IMR-90 (cell line): Measurements from ENCODE around the gene NUDCD3. TPM values are rescaled to one million over a fixed set of nuclear protein-coding genes. Genes with fewer than 3 reads are reported as not detected.

Experiments
- ATAC-seq: fragments of 200-7000 bp; cut with Tn5 transposase; 2 replicates; pipeline ENCODE4 v1.9.1; 2020; ENCODE audit warnings: low read depth, mild to moderate bottlenecking, moderate library complexity
- BruUV-seq: library from RNA; stranded (reverse); fragments of 400-500 nt; replicated peaks from 2 replicates; lab custom pipeline; 2021; lab: Mats Ljungman, UMichigan
- CTCF ChIA-PET: fragments of 300-600 bp; formaldehyde crosslinking; extraction: SDS; loops from one replicate; lab custom pipeline; 2021; ENCODE audit warnings: antibody characterized with exemption; lab: Yijun Ruan, JAX
- POLR2A ChIA-PET: fragments of 300-600 bp; sonication (Branson Sonifier 250); formaldehyde crosslinking; loops from one replicate; lab custom pipeline; 2022; ENCODE audit warnings: antibody characterized with exemption; ENCODE audit not compliant: unreplicated experiment; lab: Charles Lee
- DNase-seq: peaks from one replicate; pipeline ENCODE4 v3.0.0; 2013
- H2AFZ ChIP-seq: replicated peaks from 2 replicates; pipeline ENCODE3; 2013; ENCODE audit warnings: low read length, mild to moderate bottlenecking; ENCODE audit not compliant: poor library complexity
- H2AK5ac ChIP-seq: 2 replicates; pipeline ENCODE4 v1.6.1; 2013; ENCODE audit warnings: low read depth, low read length, inconsistent platforms
- H2AK9ac ChIP-seq: replicated peaks from 2 replicates; pipeline ENCODE3; 2013; ENCODE audit warnings: mild to moderate bottlenecking, low read depth, low read length, moderate library complexity; ENCODE audit not compliant: poor library complexity
- H2BK120ac ChIP-seq: 2 replicates; pipeline ENCODE4 v1.6.1; 2013; ENCODE audit warnings: low read depth, low read length, inconsistent platforms
- H2BK15ac ChIP-seq: 3 replicates; pipeline ENCODE4 v1.6.1; 2013; ENCODE audit warnings: low read depth, low read length, inconsistent platforms
- H2BK20ac ChIP-seq: 2 replicates; pipeline ENCODE4 v1.6.1; 2013; ENCODE audit warnings: low read depth, mild to moderate bottlenecking, inconsistent platforms, low read length, moderate library complexity
- H2BK5ac ChIP-seq: 2 replicates; pipeline ENCODE4 v1.6.1; 2013; ENCODE audit warnings: mild to moderate bottlenecking, low read depth, low read length, inconsistent platforms; ENCODE audit not compliant: poor library complexity, severe bottlenecking
- H3K14ac ChIP-seq: replicated peaks from 2 replicates; pipeline ENCODE4 v1.6.1; 2013; ENCODE audit warnings: low read depth, low read length, inconsistent platforms
- H3K18ac ChIP-seq: 2 replicates; pipeline ENCODE4 v1.6.1; 2013; ENCODE audit warnings: low read depth, low read length, control low read depth
- H3K23ac ChIP-seq: 2 replicates; pipeline ENCODE4 v1.6.1; 2013; ENCODE audit warnings: low read depth, low read length, inconsistent platforms
- H3K27ac ChIP-seq: 2 replicates; pipeline ENCODE4 v1.5.1; 2013; ENCODE audit warnings: mild to moderate bottlenecking, control low read depth, low read length; ENCODE audit not compliant: insufficient read depth
- H3K27me3 ChIP-seq: 2 replicates; pipeline ENCODE4 v1.6.1; 2013; ENCODE audit warnings: low read length; ENCODE audit not compliant: control insufficient read depth, insufficient read depth
- H3K36me3 ChIP-seq: 2 replicates; pipeline ENCODE4 v1.6.1; 2013; ENCODE audit warnings: low read length, mixed read lengths; ENCODE audit not compliant: control insufficient read depth, insufficient read depth
- H3K4ac ChIP-seq: 2 replicates; pipeline ENCODE4 v1.6.1; 2013; ENCODE audit warnings: low read depth, low read length, inconsistent platforms
- H3K4me1 ChIP-seq: 2 replicates; pipeline ENCODE4 v1.6.1; 2013; ENCODE audit warnings: low read length, mixed read lengths; ENCODE audit not compliant: control insufficient read depth, insufficient read depth
- H3K4me2 ChIP-seq: 2 replicates; pipeline ENCODE4 v1.6.1; 2013; ENCODE audit warnings: low read depth, mild to moderate bottlenecking, control low read depth, low read length, moderate library complexity
- H3K4me3 ChIP-seq: 2 replicates; pipeline ENCODE4 v1.5.1; 2013; ENCODE audit warnings: low read depth, mild to moderate bottlenecking, control low read depth, low read length, moderate library complexity; ENCODE audit not compliant: insufficient read depth
- H3K56ac ChIP-seq: 2 replicates; pipeline ENCODE4 v1.6.1; 2013; ENCODE audit warnings: low read length, inconsistent platforms; ENCODE audit not compliant: insufficient read depth; ENCODE audit errors: extremely low read depth
- H3K79me1 ChIP-seq, 2 experiments: 2 replicates each; pipeline ENCODE4 v1.6.1; 2013; ENCODE audit warnings: low read length in 2 of 2, inconsistent platforms in 1 of 2, low read depth in 1 of 2
- H3K9ac ChIP-seq: 2 replicates; pipeline ENCODE4 v1.6.1; 2013; ENCODE audit warnings: low read depth, low read length, control low read depth
- H3K9me1 ChIP-seq: 2 replicates; pipeline ENCODE4 v1.6.1; 2013; ENCODE audit warnings: low read length, inconsistent platforms; ENCODE audit not compliant: insufficient read depth
- H3K9me3 ChIP-seq: 2 replicates; pipeline ENCODE4 v1.6.1; 2013; ENCODE audit warnings: low read length; ENCODE audit not compliant: control insufficient read depth, insufficient read depth
- H4K20me1 ChIP-seq: 2 replicates; pipeline ENCODE4 v1.6.1; 2013; ENCODE audit warnings: low read length, inconsistent platforms; ENCODE audit not compliant: insufficient read depth
- H4K5ac ChIP-seq: 2 replicates; pipeline ENCODE4 v1.6.1; 2013; ENCODE audit warnings: mild to moderate bottlenecking, low read depth, low read length, control low read depth
- H4K8ac ChIP-seq, 2 experiments: 2 replicates each; pipeline ENCODE4 v1.6.1; 2013; ENCODE audit warnings: low read depth in 2 of 2, low read length in 2 of 2, control low read depth in 1 of 2, inconsistent platforms in 1 of 2
- H4K91ac ChIP-seq: 2 replicates; pipeline ENCODE4 v1.6.1; 2013; ENCODE audit warnings: low read depth, low read length, inconsistent platforms; ENCODE audit not compliant: insufficient read depth
- BHLHE40 ChIP-seq: fragments of 150-350 bp; IDR thresholded peaks from 2 replicates; pipeline ENCODE4 v1.6.1; 2016; ENCODE audit warnings: mild to moderate bottlenecking, low read depth, low read length
- CEBPB ChIP-seq: IDR thresholded peaks from 2 replicates; pipeline ENCODE4 v1.6.1; 2012; ENCODE audit warnings: low read depth, low read length, improper control_type of control experiment
- FOS ChIP-seq: fragments of 150-350 bp; IDR thresholded peaks from 2 replicates; pipeline ENCODE4 v1.6.1; 2016; ENCODE audit warnings: low read depth, low read length
- MAFK ChIP-seq: IDR thresholded peaks from 2 replicates; pipeline ENCODE4 v1.6.1; 2012; ENCODE audit warnings: low read depth, low read length, improper control_type of control experiment
- MAZ ChIP-seq: IDR thresholded peaks from 2 replicates; pipeline ENCODE4 v1.6.1; 2012; ENCODE audit warnings: low read depth, mild to moderate bottlenecking, low read length, improper control_type of control experiment, moderate library complexity, borderline replicate concordance
- POLR2A ChIP-seq: IDR thresholded peaks from 2 replicates; pipeline ENCODE4 v1.6.1; 2012; ENCODE audit warnings: mild to moderate bottlenecking, low read depth, low read length
- RAD21 ChIP-seq: IDR thresholded peaks from 2 replicates; pipeline ENCODE4 v1.6.1; 2012; ENCODE audit warnings: low read length, improper control_type of control experiment
- RCOR1 ChIP-seq: IDR thresholded peaks from 2 replicates; pipeline ENCODE4 v1.6.1; 2012; ENCODE audit warnings: mild to moderate bottlenecking, low read length, improper control_type of control experiment; ENCODE audit not compliant: insufficient replicate concordance
- RFX5 ChIP-seq: IDR thresholded peaks from 2 replicates; pipeline ENCODE4 v1.8.0; 2012; ENCODE audit warnings: low read depth, mild to moderate bottlenecking, low read length, moderate library complexity
- SMC3 ChIP-seq: fragments of 150-350 bp; IDR thresholded peaks from 2 replicates; pipeline ENCODE4 v1.6.1; 2016; ENCODE audit warnings: low read depth, mild to moderate bottlenecking, antibody characterized with exemption, low read length, moderate library complexity
- WGBS, 2 experiments: methylation state at CpG; one replicate each; pipeline versions ENCODE4 v1.1.5 to v1.1.7; 2013; ENCODE audit warnings: missing lambda C conversion rate in 2 of 2; ENCODE audit not compliant: insufficient read length in 1 of 2; ENCODE audit errors: extremely low coverage in 2 of 2; 5-methylcytosine and 5-hydroxymethylcytosine counted together
- dilution Hi-C: fragments of 300-500 bp; cut with HindIII; formaldehyde crosslinking; loops from one replicate; pipeline ENCODE4 v1.14.3; 2018; ENCODE audit warnings: low sequenced_read_pairs; ENCODE audit not compliant: unreplicated experiment
- in situ Hi-C: fragments of 300-500 bp; cut with MboI; formaldehyde crosslinking; loops from 3 replicates; pipeline ENCODE4 v1.14.3; 2019; ENCODE audit warnings: low sequenced_read_pairs, inconsistent platforms, mixed read lengths
- intact Hi-C: fragments of 100-400 bp; cut with micrococcal nuclease; formaldehyde crosslinking; loops from 2 replicates; pipeline ENCODE4 v1.10.0; 2022
- polyA plus RNA-seq, 3 experiments: library from polyadenylated mRNA; depleted of rRNA; stranded (reverse); fragments of >200 nt; gene quantifications; 2 replicates each; pipeline ENCODE4 v1.2.3, GENCODE V29; 2012; ENCODE audit warnings: low replicate concordance in 1 of 3
- total RNA-seq: library from RNA; depleted of rRNA; stranded (reverse); fragments of >200 nt; gene quantifications from 2 replicates; pipeline ENCODE4 v1.2.3, GENCODE V29; 2012
- TF ChIP-seq, protein P1 (sequence below): fragments of 150-350 bp; IDR thresholded peaks from 2 replicates; pipeline ENCODE4 v1.6.1; 2016; ENCODE audit warnings: low read depth, mild to moderate bottlenecking, low read length, moderate library complexity, borderline replicate concordance
- TF ChIP-seq, protein P2 (sequence below): fragments of 150-350 bp; IDR thresholded peaks from 2 replicates; pipeline ENCODE4 v1.6.1; 2017; ENCODE audit warnings: mild to moderate bottlenecking, antibody characterized with exemption, low read length, low read depth
- TF ChIP-seq, protein P3 (sequence below): conservative IDR thresholded peaks from 2 replicates; pipeline ENCODE4 v1.5.1; 2012; ENCODE audit warnings: mild to moderate bottlenecking, low read depth, low read length, improper control_type of control experiment

The NUDCD3 gene
- total and polyA plus RNA-seq, 2 of the 4 experiments (the other 2 are of a cell fraction), result 49.5 to 76.0 TPM

DNA sequence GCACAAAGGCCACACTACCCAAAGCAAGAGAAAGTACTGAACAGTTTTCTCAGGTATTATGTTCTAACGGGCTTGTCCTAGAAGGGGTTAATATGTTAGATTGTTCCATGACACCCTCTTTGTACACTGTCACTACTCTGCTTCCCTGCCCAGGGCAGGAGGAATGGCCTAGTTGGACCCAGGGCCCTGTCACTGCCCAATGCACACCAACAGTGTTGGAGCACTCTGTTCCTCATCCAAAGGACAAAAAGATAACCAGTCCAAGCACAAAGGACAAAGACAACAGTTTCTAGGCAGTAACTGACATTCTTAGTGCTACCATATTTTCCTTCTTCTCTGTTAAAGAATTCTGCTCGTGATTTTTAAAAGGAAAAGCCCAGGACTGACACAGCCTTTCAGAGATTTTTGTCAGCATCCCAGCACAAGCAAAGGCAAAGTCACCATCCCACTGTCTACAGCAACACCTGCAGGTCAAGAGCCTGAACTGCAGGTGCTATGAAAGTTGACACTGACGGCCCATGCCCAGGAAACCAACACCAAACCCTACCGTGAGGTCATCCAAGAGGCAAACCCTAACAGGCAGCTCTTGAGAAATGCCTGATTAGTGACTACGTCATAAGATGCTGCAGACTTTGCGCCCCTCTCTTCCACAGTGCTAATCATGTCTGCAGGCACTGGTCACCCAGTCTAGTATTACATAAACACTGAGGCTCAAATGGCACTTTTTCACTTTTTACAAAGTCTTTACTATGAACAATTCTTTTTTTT is 13.2 kb downstream of the NUDCD3 start (continued):
- TF ChIP-seq, protein P1, sequence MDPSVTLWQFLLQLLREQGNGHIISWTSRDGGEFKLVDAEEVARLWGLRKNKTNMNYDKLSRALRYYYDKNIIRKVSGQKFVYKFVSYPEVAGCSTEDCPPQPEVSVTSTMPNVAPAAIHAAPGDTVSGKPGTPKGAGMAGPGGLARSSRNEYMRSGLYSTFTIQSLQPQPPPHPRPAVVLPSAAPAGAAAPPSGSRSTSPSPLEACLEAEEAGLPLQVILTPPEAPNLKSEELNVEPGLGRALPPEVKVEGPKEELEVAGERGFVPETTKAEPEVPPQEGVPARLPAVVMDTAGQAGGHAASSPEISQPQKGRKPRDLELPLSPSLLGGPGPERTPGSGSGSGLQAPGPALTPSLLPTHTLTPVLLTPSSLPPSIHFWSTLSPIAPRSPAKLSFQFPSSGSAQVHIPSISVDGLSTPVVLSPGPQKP, result no peak

DNA sequence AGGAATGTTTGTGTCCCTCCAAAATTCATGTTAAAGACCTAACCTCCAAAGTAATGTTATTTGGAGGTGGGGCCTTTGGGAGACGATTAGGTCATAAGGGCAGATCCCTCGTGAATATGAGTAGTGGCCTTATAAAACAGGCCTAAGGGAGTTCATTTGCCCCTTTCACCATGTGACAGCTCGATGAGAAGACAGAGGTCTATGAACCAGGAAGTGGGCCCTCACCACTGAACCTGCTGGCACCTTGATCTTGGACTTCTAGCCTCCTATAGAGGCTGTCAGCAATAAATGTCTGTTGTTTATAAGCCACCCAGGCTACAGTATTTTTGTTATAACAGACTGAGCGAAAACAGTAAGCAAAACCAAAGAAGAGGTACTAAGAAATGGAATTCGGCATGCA is 14.1 kb downstream of the NUDCD3 start:
- no peak overlapping the region for H2BK20ac ChIP-seq
- H3K79me1 ChIP-seq, result peaks cover 33 to 54% of the 10 kb centered on the region in 2 experiments
- H2AK9ac ChIP-seq, result no peak overlapping the region
- H2BK5ac ChIP-seq, result no peak overlapping the region
- H2BK120ac ChIP-seq, result no peak overlapping the region
- peaks cover 23% of the 10 kb centered on the region; the same call in 1 of the 2 replicates for H4K20me1 ChIP-seq
- in situ Hi-C loops (loop anchor here (5.0 kb wide), 1 partner anchor 234 kb away; no protein-coding TSS in a partner anchor), dilution Hi-C loops (no loop called here), intact Hi-C loops (no loop called here)
- peaks cover 9% of the 10 kb centered on the region for H3K9me1 ChIP-seq
- no peak overlapping the region for H3K4me3 ChIP-seq
- ATAC-seq (no peak), DNase-seq (no peak)
- no peak overlapping the region for H3K4ac ChIP-seq
- no peak overlapping the region for H2AFZ ChIP-seq
- H3K27ac ChIP-seq, result no peak overlapping the region
- H3K14ac ChIP-seq, result no peak overlapping the region
- no peak overlapping the region for H4K8ac ChIP-seq
- no peak overlapping the region for H2BK15ac ChIP-seq
- peaks cover 3% of the 10 kb centered on the region; the same call in 1 of the 2 replicates for H3K4me1 ChIP-seq
- no peak overlapping the region for H3K23ac ChIP-seq
- no peak overlapping the region for H2AK5ac ChIP-seq
- no peaks in the 10 kb centered on the region for H3K9me3 ChIP-seq
- no peak overlapping the region for H3K56ac ChIP-seq
- no CpG with 5 or more reads among the region's 5 CpGs for WGBS, 2 experiments
- H3K36me3 ChIP-seq, result peaks cover 23% of the 10 kb centered on the region
- no peak overlapping the region for H4K5ac ChIP-seq
- ChIA-PET POLR2A (no interaction called here), CTCF (interaction anchor here (0.9 to 1.1 kb wide), 2 partner anchors 10 to 235 kb away, joined by 4 to 5 read pairs; no protein-coding TSS in a partner anchor)
- H4K91ac ChIP-seq, result no peak overlapping the region
- H3K18ac ChIP-seq, result no peak overlapping the region
- H3K4me2 ChIP-seq, result no peak overlapping the region
- no peaks in the 10 kb centered on the region for H3K27me3 ChIP-seq
- H3K9ac ChIP-seq, result no peak overlapping the region
- no TSS peak for BruUV-seq
- TF ChIP-seq RCOR1 (no peak), SMC3 (no peak), CEBPB (no peak), RAD21 (no peak), MAZ (no peak), BHLHE40 (no peak), FOS (no peak), MAFK (no peak), POLR2A (no peak), RFX5 (no peak)
- TF ChIP-seq, protein P2, sequence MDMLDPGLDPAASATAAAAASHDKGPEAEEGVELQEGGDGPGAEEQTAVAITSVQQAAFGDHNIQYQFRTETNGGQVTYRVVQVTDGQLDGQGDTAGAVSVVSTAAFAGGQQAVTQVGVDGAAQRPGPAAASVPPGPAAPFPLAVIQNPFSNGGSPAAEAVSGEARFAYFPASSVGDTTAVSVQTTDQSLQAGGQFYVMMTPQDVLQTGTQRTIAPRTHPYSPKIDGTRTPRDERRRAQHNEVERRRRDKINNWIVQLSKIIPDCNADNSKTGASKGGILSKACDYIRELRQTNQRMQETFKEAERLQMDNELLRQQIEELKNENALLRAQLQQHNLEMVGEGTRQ, result no peak
- TF ChIP-seq, protein P3, sequence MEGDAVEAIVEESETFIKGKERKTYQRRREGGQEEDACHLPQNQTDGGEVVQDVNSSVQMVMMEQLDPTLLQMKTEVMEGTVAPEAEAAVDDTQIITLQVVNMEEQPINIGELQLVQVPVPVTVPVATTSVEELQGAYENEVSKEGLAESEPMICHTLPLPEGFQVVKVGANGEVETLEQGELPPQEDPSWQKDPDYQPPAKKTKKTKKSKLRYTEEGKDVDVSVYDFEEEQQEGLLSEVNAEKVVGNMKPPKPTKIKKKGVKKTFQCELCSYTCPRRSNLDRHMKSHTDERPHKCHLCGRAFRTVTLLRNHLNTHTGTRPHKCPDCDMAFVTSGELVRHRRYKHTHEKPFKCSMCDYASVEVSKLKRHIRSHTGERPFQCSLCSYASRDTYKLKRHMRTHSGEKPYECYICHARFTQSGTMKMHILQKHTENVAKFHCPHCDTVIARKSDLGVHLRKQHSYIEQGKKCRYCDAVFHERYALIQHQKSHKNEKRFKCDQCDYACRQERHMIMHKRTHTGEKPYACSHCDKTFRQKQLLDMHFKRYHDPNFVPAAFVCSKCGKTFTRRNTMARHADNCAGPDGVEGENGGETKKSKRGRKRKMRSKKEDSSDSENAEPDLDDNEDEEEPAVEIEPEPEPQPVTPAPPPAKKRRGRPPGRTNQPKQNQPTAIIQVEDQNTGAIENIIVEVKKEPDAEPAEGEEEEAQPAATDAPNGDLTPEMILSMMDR, result no peak
